Peyer's patch (tissue), 4 donors: ENCODE data around the gene HDHD5. TPM values are rescaled to one million over a fixed set of nuclear protein-coding genes. Genes with fewer than 3 reads are reported as not detected.
A peak's percentile ranks its signal among the peaks of the same experiment; 100 is the strongest.

ENCODE experiments used
- DNase-seq, 3 donors: peaks; one replicate each; pipeline ENCODE4 v3.0.0-alpha.2; 2017 to 2019
- H3K27ac ChIP-seq, 4 donors: fragments of 200-600 bp; sonication (generic); one replicate each; pipeline ENCODE4 v1.5.1; 2016 to 2019
- H3K27me3 ChIP-seq, 2 donors: fragments of 200-600 bp; sonication (generic); one replicate each; pipeline ENCODE4 v1.5.1; 2019
- H3K36me3 ChIP-seq, 3 donors: fragments of 200-600 bp; sonication (generic); one replicate each; pipeline ENCODE4 v1.5.1; 2016 to 2019
- H3K4me1 ChIP-seq, 4 donors: fragments of 200-600 bp; sonication (generic); one replicate each; pipeline ENCODE4 v1.5.1; 2016 to 2019
- H3K4me3 ChIP-seq, 4 donors: fragments of 200-600 bp; sonication (generic); 1 replicate in 3 of 4; 2 replicates in 1 of 4; pipeline ENCODE4 v1.5.1; 2016 to 2019; ENCODE audit warnings: mild to moderate bottlenecking in 1 of 4
- H3K9me3 ChIP-seq, 4 donors: fragments of 200-600 bp; sonication (generic); one replicate each; pipeline ENCODE4 v1.5.1; 2016 to 2019; ENCODE audit warnings: mild to moderate bottlenecking in 1 of 4
- CTCF ChIP-seq, 6 experiments: fragments of 450-650 bp in 4 of 6; fragments of 200-600 bp in 2 of 6; sonication (generic) in 1 of 6; IDR thresholded peaks; one replicate each; pipeline ENCODE4 v1.5.1; 2017 to 2019; ENCODE audit warnings: antibody characterized with exemption in 6 of 6, mild to moderate bottlenecking in 3 of 6, moderate library complexity in 1 of 6
- POLR2A ChIP-seq, 2 donors: fragments of 450-650 bp; IDR thresholded peaks; one replicate each; pipeline ENCODE4 v1.5.1; 2017; ENCODE audit warnings: antibody characterized with exemption in 2 of 2, mild to moderate bottlenecking in 2 of 2, moderate library complexity in 2 of 2
- total RNA-seq, 4 donors: library from RNA; depleted of rRNA; stranded (reverse); fragments of >200 nt; gene quantifications; one replicate each; pipeline ENCODE4 v1.1.0, GENCODE V29; 2016

Gene HDHD5
- total RNA-seq, 4 donors from 2014 or later = 15.7 to 42.0 (median 31.0) TPM

GRCh38 chr22:17137170-17137569 lies 21.9 kb downstream of the HDHD5 start:
- DNase-seq = peak in 1 of 3 donors; percentile 1
- Histone ChIP-seq H3K36me3 (peaks cover 0 to 48% (median 0%) of the 10 kb centered on the region in 3 donors), H3K9me3 (no peaks in the 10 kb centered on the region), H3K27me3 (no peaks in the 10 kb centered on the region), H3K4me1 (no peaks in the 10 kb centered on the region), H3K27ac (no peak overlapping the region), H3K4me3 (no peak overlapping the region)
- no peak for TF ChIP-seq POLR2A (IDR thresholded peaks at IDR 0.05)

GRCh38 chr22:17135153-17135760 lies 23.8 kb downstream of the HDHD5 start:
- Histone ChIP-seq H3K4me1 (no peaks in the 10 kb centered on the region), H3K36me3 (peaks cover 0 to 29% (median 0%) of the 10 kb centered on the region in 3 donors), H3K9me3 (no peaks in the 10 kb centered on the region), H3K27ac (no peak overlapping the region), H3K27me3 (no peaks in the 10 kb centered on the region), H3K4me3 (no peak overlapping the region)
- TF ChIP-seq CTCF (IDR thresholded peaks at IDR 0.05) = no peak
- TF ChIP-seq POLR2A (IDR thresholded peaks at IDR 0.05) = no peak
- DNase-seq = peak in 1 of 3 donors; percentile 18

- no peak for DNase-seq
- Histone ChIP-seq H3K9me3 (no peaks in the 10 kb centered on the region), H3K27me3 (no peaks in the 10 kb centered on the region), H3K4me3 (no peak overlapping the region), H3K27ac (no peak overlapping the region), H3K36me3 (peaks cover 0 to 14% (median 0%) of the 10 kb centered on the region in 3 donors), H3K4me1 (no peaks in the 10 kb centered on the region)
- no peak for TF ChIP-seq POLR2A (IDR thresholded peaks at IDR 0.05)
- TF ChIP-seq CTCF (IDR thresholded peaks at IDR 0.05) = no peak
Measured at GRCh38 chr22:17133137-17133536, 25.9 kb downstream of the HDHD5 start.

- DNase-seq = peak in 1 of 3 donors; percentile 0
- no peaks in the 10 kb centered on the region for H3K27me3 ChIP-seq
- TF ChIP-seq POLR2A (IDR thresholded peaks at IDR 0.05) = no peak
- TF ChIP-seq CTCF (IDR thresholded peaks at IDR 0.05) = no peak
Measured at GRCh38 chr22:17132112-17132511, 27.0 kb downstream of the HDHD5 start.

GRCh38 chr22:17131686-17132085 lies 27.4 kb downstream of the HDHD5 start:
- Histone ChIP-seq H3K9me3 (no peaks in the 10 kb centered on the region), H3K36me3 (no peaks in the 10 kb centered on the region), H3K4me1 (no peaks in the 10 kb centered on the region), H3K27ac (no peak overlapping the region), H3K4me3 (no peak overlapping the region), H3K27me3 (no peaks in the 10 kb centered on the region)
- peak in 1 of 3 donors; percentile 9 for DNase-seq
- TF ChIP-seq POLR2A (IDR thresholded peaks at IDR 0.05) (no peak), CTCF (IDR thresholded peaks at IDR 0.05) (no peak)

More at GRCh38 chr22:17132112-17132511, 27.0 kb downstream of the HDHD5 start:
- no peak overlapping the region for H3K4me3 ChIP-seq
- no peak overlapping the region for H3K27ac ChIP-seq
- H3K4me1 ChIP-seq = no peaks in the 10 kb centered on the region
- peaks cover 0 to 4% (median 0%) of the 10 kb centered on the region in 3 donors for H3K36me3 ChIP-seq
- no peaks in the 10 kb centered on the region for H3K9me3 ChIP-seq

- H3K9me3 ChIP-seq = no peaks in the 10 kb centered on the region
- no peak overlapping the region for H3K27ac ChIP-seq
- DNase-seq = no peak
- no peak overlapping the region for H3K4me3 ChIP-seq
- no peaks in the 10 kb centered on the region for H3K27me3 ChIP-seq
- H3K4me1 ChIP-seq = no peaks in the 10 kb centered on the region
- H3K36me3 ChIP-seq = no peaks in the 10 kb centered on the region
- TF ChIP-seq CTCF (IDR thresholded peaks at IDR 0.05) = no peak
- TF ChIP-seq POLR2A (IDR thresholded peaks at IDR 0.05) = no peak
Measured at GRCh38 chr22:17130199-17130598, 28.9 kb downstream of the HDHD5 start.
